Mononuclear cell (primary cell): ENCODE results near the gene MMEL1. TPM values are rescaled to one million over a fixed set of nuclear protein-coding genes. Genes with fewer than 3 reads are reported as not detected.

Experiments used
- H3K27me3 ChIP-seq: 2 replicates; pipeline ENCODE4 v1.6.0; 2011; ENCODE audit warnings: low read length, control low read depth; ENCODE audit not compliant: insufficient read depth
- H3K4me1 ChIP-seq: 2 replicates; pipeline ENCODE4 v1.5.1; 2011; ENCODE audit warnings: mild to moderate bottlenecking, low read length, control low read depth; ENCODE audit not compliant: insufficient read depth
- H3K4me3 ChIP-seq: 2 replicates; pipeline ENCODE4 v1.5.1; 2011; ENCODE audit warnings: mild to moderate bottlenecking, low read length, moderate library complexity
- H3K9me3 ChIP-seq: 2 replicates; pipeline ENCODE4 v1.5.1; 2011; ENCODE audit warnings: low read depth, mild to moderate bottlenecking, control low read depth, low read length
- total RNA-seq: library from RNA; depleted of rRNA; stranded (reverse); fragments of >200 nt; gene quantifications from one replicate; pipeline ENCODE4 v1.2.3, GENCODE V29; 2012

MMEL1 gene
- total RNA-seq, 1 donor = 0.63 TPM

- Histone ChIP-seq H3K4me1 (no peaks in the 10 kb centered on the region), H3K4me3 (no peak overlapping the region), H3K9me3 (no peaks in the 10 kb centered on the region), H3K27me3 (no peaks in the 10 kb centered on the region)
Measured at GRCh38 chr1:2605509-2606395, 27.1 kb downstream of the MMEL1 start.

- no peaks in the 10 kb centered on the region for H3K27me3 ChIP-seq
- H3K4me1 ChIP-seq = no peaks in the 10 kb centered on the region
- H3K4me3 ChIP-seq = no peak overlapping the region
- H3K9me3 ChIP-seq = no peaks in the 10 kb centered on the region
Measured at GRCh38 chr1:2604844-2605508, 27.8 kb downstream of the MMEL1 start.

- no peaks in the 10 kb centered on the region for H3K4me1 ChIP-seq
- H3K27me3 ChIP-seq = no peaks in the 10 kb centered on the region
- H3K4me3 ChIP-seq = no peak overlapping the region
- no peaks in the 10 kb centered on the region for H3K9me3 ChIP-seq
Measured at GRCh38 chr1:2604156-2604843, 28.5 kb downstream of the MMEL1 start.

GRCh38 chr1:2603521-2604155 lies 29.2 kb downstream of the MMEL1 start:
- H3K4me3 ChIP-seq = no peak overlapping the region
- H3K4me1 ChIP-seq = no peaks in the 10 kb centered on the region
- no peaks in the 10 kb centered on the region for H3K9me3 ChIP-seq
- no peaks in the 10 kb centered on the region for H3K27me3 ChIP-seq

- H3K9me3 ChIP-seq = no peaks in the 10 kb centered on the region
- H3K4me1 ChIP-seq = no peaks in the 10 kb centered on the region
- H3K27me3 ChIP-seq = no peaks in the 10 kb centered on the region
Measured at GRCh38 chr1:2602866-2603520, 29.8 kb downstream of the MMEL1 start.

GRCh38 chr1:2602311-2602835 lies 30.4 kb downstream of the MMEL1 start:
- Histone ChIP-seq H3K4me3 (no peak overlapping the region), H3K9me3 (no peaks in the 10 kb centered on the region), H3K4me1 (no peaks in the 10 kb centered on the region), H3K27me3 (no peaks in the 10 kb centered on the region)

More at GRCh38 chr1:2602866-2603520, 29.8 kb downstream of the MMEL1 start:
- H3K4me3 ChIP-seq = no peak overlapping the region

GRCh38 chr1:2601721-2602303 lies 31.0 kb downstream of the MMEL1 start:
- no peak overlapping the region for H3K4me3 ChIP-seq
- H3K9me3 ChIP-seq = no peaks in the 10 kb centered on the region
- no peaks in the 10 kb centered on the region for H3K27me3 ChIP-seq
- no peaks in the 10 kb centered on the region for H3K4me1 ChIP-seq

- H3K4me1 ChIP-seq = no peaks in the 10 kb centered on the region
- H3K9me3 ChIP-seq = no peaks in the 10 kb centered on the region
- H3K4me3 ChIP-seq = no peak overlapping the region
- H3K27me3 ChIP-seq = no peaks in the 10 kb centered on the region
Measured at GRCh38 chr1:2598329-2598931, 34.4 kb downstream of the MMEL1 start.

- no peaks in the 10 kb centered on the region for H3K27me3 ChIP-seq
Measured at GRCh38 chr1:2597441-2598328, 35.1 kb downstream of the MMEL1 start.

GRCh38 chr1:2596530-2597333 lies 36.1 kb downstream of the MMEL1 start:
- Histone ChIP-seq H3K4me1 (no peaks in the 10 kb centered on the region), H3K27me3 (no peaks in the 10 kb centered on the region), H3K9me3 (no peaks in the 10 kb centered on the region), H3K4me3 (no peak overlapping the region)

More at GRCh38 chr1:2597441-2598328, 35.1 kb downstream of the MMEL1 start:
- H3K4me1 ChIP-seq = no peaks in the 10 kb centered on the region
- H3K4me3 ChIP-seq = no peak overlapping the region
- no peaks in the 10 kb centered on the region for H3K9me3 ChIP-seq

- Histone ChIP-seq H3K9me3 (no peaks in the 10 kb centered on the region), H3K27me3 (no peaks in the 10 kb centered on the region)
Measured at GRCh38 chr1:2595812-2596529, 36.8 kb downstream of the MMEL1 start.

More at GRCh38 chr1:2595812-2596529, 36.8 kb downstream of the MMEL1 start:
- Histone ChIP-seq H3K4me1 (no peaks in the 10 kb centered on the region), H3K4me3 (no peak overlapping the region)
